Right cardiac atrium (tissue), 5 donors: ENCODE results near the gene BNIP5. TPM values are rescaled to one million over a fixed set of nuclear protein-coding genes. Genes with fewer than 3 reads are reported as not detected.
"Not testable (repeated sequence)": the region's sequence is repeated elsewhere in the genome, so short reads cannot be mapped to it uniquely, and the experiment has no call there.

Experiments
- ATAC-seq, 2 donors: fragments of 200-7000 bp; cut with Tn5 transposase; one replicate each; pipeline versions ENCODE4 v1.8.0 to v1.9.1; 2020; ENCODE audit warnings: moderate library complexity in 2 of 2, mild to moderate bottlenecking in 1 of 2
- DNase-seq, 3 donors: peaks; one replicate each; pipeline ENCODE4 v3.0.0-alpha.2; 2020
- H3K27ac ChIP-seq: one replicate; pipeline ENCODE4 v1.5.1; 2013; ENCODE audit warnings: mild to moderate bottlenecking, low read length, control low read depth, moderate library complexity
- H3K27me3 ChIP-seq: one replicate; pipeline ENCODE4 v1.6.1; 2013; ENCODE audit not compliant: control insufficient read depth, insufficient read depth
- H3K4me1 ChIP-seq: one replicate; pipeline ENCODE4 v1.6.1; 2013; ENCODE audit warnings: low read length; ENCODE audit not compliant: control insufficient read depth, insufficient read depth
- H3K4me3 ChIP-seq: one replicate; pipeline ENCODE4 v1.5.1; 2013; ENCODE audit warnings: low read length, control low read depth
- H3K9me3 ChIP-seq: one replicate; pipeline ENCODE4 v1.6.1; 2013; ENCODE audit warnings: low read length; ENCODE audit not compliant: control insufficient read depth
- WGBS: extraction: QIAGEN DNeasy Blood & Tissue Kit; methylation state at CpG from one replicate; pipeline ENCODE4 v1.1.7; 2013; 5-methylcytosine and 5-hydroxymethylcytosine counted together
- intact Hi-C, 4 donors: fragments of 100-400 bp; cut with DNase I; formaldehyde crosslinking; loops; one replicate each; pipeline versions ENCODE4 v1.11.0 to v1.14.0; 2022 to 2023
- polyA plus RNA-seq: library from polyadenylated mRNA; stranded (reverse); fragments of 200-250 nt; gene quantifications from one replicate; pipeline ENCODE4 v1.2.3, GENCODE V29; 2013
- total RNA-seq, 4 donors: library from RNA; stranded (reverse); fragmentation: NEBNext Ultra II Directional; extraction: Animal tissue kit (Norgen Biotek cat#: 25700); gene quantifications; one replicate each; pipeline ENCODE4 v1.2.1, GENCODE V29; 2021
- donor health status: healthy with polysubstance abuse.
- donor health status: DM: no; HTN: yes; CAD: no.
- donor health status: DM: no; HTN: no; CAD: no.
- donor health status: DM: no; HTN: yes; CAD: no; lungs with severe emphysema.
- donor health status: DM: yes; HTN: yes; CAD: no.

The BNIP5 gene
- total and polyA plus RNA-seq, 5 donors, result 0.02 to 0.06 TPM; not detected in 3

DNA sequence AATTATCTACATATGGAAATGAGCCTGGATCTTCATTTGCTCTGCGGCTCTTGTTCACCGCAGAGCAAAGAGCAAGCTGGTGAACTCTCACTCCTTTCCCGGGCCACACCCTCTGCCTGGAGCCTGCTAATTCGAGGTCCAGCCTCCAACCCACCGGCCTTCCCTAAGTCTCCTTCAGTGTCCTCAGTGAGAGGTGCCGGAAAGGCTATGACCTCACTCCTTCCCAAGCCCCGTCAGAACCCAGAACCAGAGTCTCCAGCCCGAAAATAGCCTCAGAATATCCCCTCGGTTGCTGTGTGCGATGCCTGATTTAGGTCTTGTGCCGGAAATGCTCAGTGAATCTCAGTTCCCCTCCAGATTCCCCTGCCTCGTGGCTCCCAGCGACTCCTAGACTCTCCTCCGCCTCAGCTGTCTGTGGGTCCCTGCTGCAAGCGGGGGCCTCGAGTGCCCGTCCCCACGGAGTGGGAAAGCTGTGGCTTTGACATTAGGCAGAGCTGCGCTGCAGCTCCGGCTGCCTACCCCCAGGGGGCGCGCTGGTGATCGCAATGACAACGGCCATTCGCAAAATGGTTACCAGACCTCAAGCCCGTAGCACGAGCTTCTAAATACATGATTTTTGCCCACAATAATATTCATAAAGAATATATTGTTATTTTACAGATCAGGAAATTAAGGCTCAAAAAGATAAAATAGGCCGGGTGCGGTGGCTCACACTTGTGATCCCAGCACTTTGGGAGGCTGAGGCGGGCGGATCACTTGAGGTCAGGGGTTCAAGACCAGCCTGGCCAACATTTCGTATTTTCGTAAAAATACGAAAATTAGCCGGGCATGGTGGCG is 4.1 kb upstream of the BNIP5 start:
- Histone ChIP-seq H3K27ac (no peak overlapping the region), H3K4me1 (no peaks in the 10 kb centered on the region), H3K27me3 (no peaks in the 10 kb centered on the region), H3K4me3 (no peak overlapping the region), H3K9me3 (no peaks in the 10 kb centered on the region)
- WGBS, result 19% methylated on average over 36 of the region's 36 CpGs
- peak; percentile 80 to 94 (median 92) for DNase-seq
- ATAC-seq, result peak; percentile 71 to 81
- intact Hi-C loops, result loop anchor here in 1 of 4 donors (2.0 kb wide), 1 partner anchor 20 kb away; no protein-coding TSS in a partner anchor

GRCh38 chr6:36340306-36340617 is 3.6 kb upstream of the BNIP5 start:
- 53% methylated on average over 12 of the region's 12 CpGs for WGBS
- intact Hi-C loops, result loop anchor here in 1 of 4 donors (2.0 kb wide), 1 partner anchor 21 kb away; no protein-coding TSS in a partner anchor
- Histone ChIP-seq H3K27ac (no peak overlapping the region), H3K4me1 (no peaks in the 10 kb centered on the region), H3K4me3 (no peak overlapping the region), H3K27me3 (no peaks in the 10 kb centered on the region), H3K9me3 (no peaks in the 10 kb centered on the region)
- ATAC-seq (peak in 1 of 2 donors; percentile 6), DNase-seq (no peak)

DNA sequence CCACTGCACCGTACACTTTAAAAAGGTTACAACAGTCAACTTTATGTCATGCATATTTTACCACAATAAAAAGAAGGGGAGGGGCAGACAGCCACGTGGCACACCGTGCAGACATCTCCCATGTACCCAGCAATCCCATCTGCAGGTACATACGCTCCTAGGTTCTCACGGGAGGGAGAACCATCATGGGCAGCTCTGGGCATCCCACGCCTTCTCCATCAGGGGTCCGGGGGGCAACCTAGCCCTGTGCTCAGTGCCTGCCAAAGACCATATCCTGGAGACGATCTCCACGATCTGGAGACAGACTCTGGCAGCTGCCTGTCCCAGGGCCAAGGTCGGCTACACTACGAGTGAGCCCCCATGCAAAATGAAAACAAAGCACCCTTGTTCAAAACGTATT is 2.5 kb upstream of the BNIP5 start:
- WGBS, result 83% methylated on average over 12 of the region's 12 CpGs
- ATAC-seq, result no peak
- H3K27ac ChIP-seq, result no peak overlapping the region
- no peaks in the 10 kb centered on the region for H3K9me3 ChIP-seq
- intact Hi-C loops, result no loop called here
- DNase-seq, result no peak
- no peak overlapping the region for H3K4me3 ChIP-seq
- H3K27me3 ChIP-seq, result no peaks in the 10 kb centered on the region
- no peaks in the 10 kb centered on the region for H3K4me1 ChIP-seq

DNA sequence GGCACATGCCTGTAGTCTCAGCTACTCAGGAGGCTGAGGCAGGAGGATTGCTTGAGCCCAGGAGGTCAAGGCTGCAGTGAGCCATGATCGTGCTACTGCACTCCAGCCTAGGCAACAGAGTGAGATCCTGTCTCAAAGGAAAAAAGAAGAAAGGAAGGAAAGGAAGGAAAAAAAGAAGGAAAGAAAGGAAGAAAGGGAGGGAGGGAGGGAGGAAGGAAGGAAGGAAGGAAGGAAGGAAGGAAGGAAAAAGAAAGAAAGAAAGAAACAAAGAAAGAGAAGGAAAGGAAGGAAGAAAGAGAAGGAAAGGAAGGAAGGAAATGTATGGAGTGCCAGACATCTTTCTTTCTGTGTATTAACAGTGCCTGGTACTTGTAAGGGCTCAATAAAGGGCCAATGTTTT is 1.5 kb upstream of the BNIP5 start:
- intact Hi-C loops, H3K27me3 ChIP-seq, ATAC-seq, H3K27ac ChIP-seq, H3K4me3 ChIP-seq, H3K4me1 ChIP-seq, H3K9me3 ChIP-seq, DNase-seq: not testable (repeated sequence)
- 58% methylated on average over 1 of the region's 1 CpG for WGBS

GRCh38 chr6:36337814-36338213 is 1.1 kb upstream of the BNIP5 start:
- no peaks in the 10 kb centered on the region for H3K4me1 ChIP-seq
- H3K27me3 ChIP-seq, result no peaks in the 10 kb centered on the region
- no peak overlapping the region for H3K4me3 ChIP-seq
- ATAC-seq (no peak), DNase-seq (no peak)
- no peaks in the 10 kb centered on the region for H3K9me3 ChIP-seq
- 91% methylated on average over 1 of the region's 1 CpG for WGBS
- no peak overlapping the region for H3K27ac ChIP-seq
- intact Hi-C loops, result no loop called here

- H3K27ac ChIP-seq, result no peak overlapping the region
- DNase-seq (no peak), ATAC-seq (no peak)
- H3K27me3 ChIP-seq, result no peaks in the 10 kb centered on the region
- WGBS, result 85% methylated on average over 5 of the region's 5 CpGs
- no peaks in the 10 kb centered on the region for H3K4me1 ChIP-seq
- no peaks in the 10 kb centered on the region for H3K9me3 ChIP-seq
- intact Hi-C loops, result no loop called here
- H3K4me3 ChIP-seq, result no peak overlapping the region
Observed at GRCh38 chr6:36336208-36336710, 429 bp downstream of the BNIP5 start.

GRCh38 chr6:36335465-36336207 is 1.1 kb downstream of the BNIP5 start:
- no peaks in the 10 kb centered on the region for H3K4me1 ChIP-seq
- ATAC-seq (no peak), DNase-seq (no peak)
- no peak overlapping the region for H3K4me3 ChIP-seq
- 91% methylated on average over 14 of the region's 14 CpGs for WGBS
- H3K27ac ChIP-seq, result no peak overlapping the region
- intact Hi-C loops, result no loop called here
- no peaks in the 10 kb centered on the region for H3K9me3 ChIP-seq
- no peaks in the 10 kb centered on the region for H3K27me3 ChIP-seq

- Histone ChIP-seq H3K27me3 (no peaks in the 10 kb centered on the region), H3K9me3 (no peaks in the 10 kb centered on the region), H3K4me3 (no peak overlapping the region), H3K27ac (peak overlapping the region; percentile 40), H3K4me1 (no peaks in the 10 kb centered on the region)
- 53% methylated on average over 14 of the region's 14 CpGs for WGBS
- DNase-seq (no peak), ATAC-seq (peak in 1 of 2 donors; percentile 25)
- intact Hi-C loops, result no loop called here
Observed at GRCh38 chr6:36334832-36335459, 1.7 kb downstream of the BNIP5 start.

- 35% methylated on average over 20 of the region's 20 CpGs for WGBS
- Histone ChIP-seq H3K27me3 (no peaks in the 10 kb centered on the region), H3K4me1 (no peaks in the 10 kb centered on the region), H3K9me3 (no peaks in the 10 kb centered on the region), H3K4me3 (no peak overlapping the region), H3K27ac (no peak overlapping the region)
- ATAC-seq, result peak; percentile 52 to 57
- intact Hi-C loops, result no loop called here
- DNase-seq, result no peak
Observed at GRCh38 chr6:36333931-36334725, 2.6 kb downstream of the BNIP5 start.

DNA sequence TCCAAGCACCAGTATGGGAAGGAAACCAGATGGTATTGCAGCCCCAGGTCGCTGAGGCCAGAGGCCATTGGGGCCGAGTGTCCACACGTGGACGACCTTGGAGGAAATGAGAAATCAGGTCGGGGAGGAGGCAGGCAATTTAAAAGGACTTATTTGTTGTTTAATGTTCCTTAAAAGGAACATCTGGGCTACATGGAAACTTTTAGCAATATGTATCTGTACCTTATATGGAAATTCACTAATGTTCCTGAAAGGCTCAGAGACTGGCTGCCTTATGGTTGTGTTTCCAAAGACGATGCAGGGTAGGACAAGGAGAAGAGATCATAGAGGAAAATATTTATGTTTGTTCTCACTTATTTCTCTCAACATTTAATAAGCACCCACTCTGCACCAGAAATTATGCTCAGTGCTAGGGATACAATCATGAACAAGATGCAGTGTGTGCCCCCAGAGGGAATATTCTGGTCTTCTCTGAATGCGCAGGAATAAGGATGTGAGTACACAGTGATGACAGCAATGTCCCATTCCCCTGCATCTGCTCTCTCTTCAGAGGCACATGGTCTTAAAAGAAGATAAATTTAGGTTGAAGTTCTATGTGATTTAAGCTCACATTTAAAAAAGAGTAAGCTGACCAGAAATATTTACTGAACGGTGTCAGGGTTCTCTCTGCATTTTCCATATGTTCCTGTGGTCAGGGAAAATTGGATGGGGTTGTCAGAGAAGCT is 3.4 kb downstream of the BNIP5 start:
- H3K4me1 ChIP-seq, result no peaks in the 10 kb centered on the region
- WGBS, result 63% methylated on average over 8 of the region's 8 CpGs
- DNase-seq (no peak), ATAC-seq (no peak)
- H3K4me3 ChIP-seq, result no peak overlapping the region
- H3K27me3 ChIP-seq, result no peaks in the 10 kb centered on the region
- no peaks in the 10 kb centered on the region for H3K9me3 ChIP-seq
- H3K27ac ChIP-seq, result no peak overlapping the region
- intact Hi-C loops, result no loop called here
